ENCODE measurements around the gene MR1. TPM values are rescaled to one million over a fixed set of nuclear protein-coding genes. Genes with fewer than 3 reads are reported as not detected.

The MR1 gene
- total RNA-seq, 2 experiments from 2014 or later = 16.2 to 18.1 TPM

DNA sequence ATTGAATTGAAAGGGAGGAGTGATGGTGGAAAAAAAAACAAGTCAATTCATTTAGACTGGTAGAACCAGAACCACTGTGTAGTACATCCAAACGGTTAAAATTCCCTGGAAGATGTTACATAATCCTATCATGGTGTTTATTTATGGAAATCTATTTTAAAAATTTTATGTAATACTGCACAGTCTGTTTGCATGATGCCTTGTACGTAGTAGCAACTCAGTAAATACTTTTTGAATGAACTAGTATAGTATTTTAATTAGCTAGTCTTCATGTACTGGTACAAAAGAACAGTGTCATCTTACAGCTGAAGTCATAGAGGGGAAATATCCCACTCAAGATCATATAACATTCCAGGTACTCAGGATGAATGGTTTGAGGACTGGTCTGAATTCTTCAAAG, 27.7 kb downstream of the MR1 start:
- ATAC-seq (ENCODE audit: poor library complexity) = no peak
- no peaks in the 10 kb centered on the region for H3K27me3 Mint-ChIP-seq
- intact Hi-C loops (cut with DNase I, micrococcal nuclease) = no loop called here
- peaks cover 8 to 13% of the 10 kb centered on the region in 2 experiments for H3K9me3 ChIP-seq (ENCODE audit: control insufficient read depth in 1 of 2, insufficient read depth in 1 of 2, low read length in 2 of 2)
- no peak for DNase-seq
- no peak overlapping the region for H3K4me3 ChIP-seq (ENCODE audit: low read length)
- peaks cover 26% of the 10 kb centered on the region for H3K4me1 Mint-ChIP-seq (ENCODE audit: low read depth)
- H3K27ac ChIP-seq (ENCODE audit: low read depth in 1 of 2, low read length in 2 of 2) = no peak overlapping the region
- ChIA-PET POLR2A (interaction anchor here (0.6 to 1.9 kb wide), 3 partner anchors 15 to 43 kb away, joined by 3 to 12 read pairs (median 6); partner anchors contain the start of gene IER5), CTCF (no interaction called here)
- H3K9me3 Mint-ChIP-seq = no peaks in the 10 kb centered on the region
- H3K36me3 Mint-ChIP-seq (ENCODE audit: low read depth) = peaks cover 39% of the 10 kb centered on the region
- H3K4me3 Mint-ChIP-seq = peak overlapping the region; percentile 7
- H3K27me3 ChIP-seq (ENCODE audit: control insufficient read depth in 1 of 2, insufficient read depth in 2 of 2, low read length in 2 of 2) = no peaks in the 10 kb centered on the region
- H3K4me1 ChIP-seq (ENCODE audit: insufficient read depth, low read length) = peaks cover 13% of the 10 kb centered on the region
- TF ChIP-seq, protein P1, sequence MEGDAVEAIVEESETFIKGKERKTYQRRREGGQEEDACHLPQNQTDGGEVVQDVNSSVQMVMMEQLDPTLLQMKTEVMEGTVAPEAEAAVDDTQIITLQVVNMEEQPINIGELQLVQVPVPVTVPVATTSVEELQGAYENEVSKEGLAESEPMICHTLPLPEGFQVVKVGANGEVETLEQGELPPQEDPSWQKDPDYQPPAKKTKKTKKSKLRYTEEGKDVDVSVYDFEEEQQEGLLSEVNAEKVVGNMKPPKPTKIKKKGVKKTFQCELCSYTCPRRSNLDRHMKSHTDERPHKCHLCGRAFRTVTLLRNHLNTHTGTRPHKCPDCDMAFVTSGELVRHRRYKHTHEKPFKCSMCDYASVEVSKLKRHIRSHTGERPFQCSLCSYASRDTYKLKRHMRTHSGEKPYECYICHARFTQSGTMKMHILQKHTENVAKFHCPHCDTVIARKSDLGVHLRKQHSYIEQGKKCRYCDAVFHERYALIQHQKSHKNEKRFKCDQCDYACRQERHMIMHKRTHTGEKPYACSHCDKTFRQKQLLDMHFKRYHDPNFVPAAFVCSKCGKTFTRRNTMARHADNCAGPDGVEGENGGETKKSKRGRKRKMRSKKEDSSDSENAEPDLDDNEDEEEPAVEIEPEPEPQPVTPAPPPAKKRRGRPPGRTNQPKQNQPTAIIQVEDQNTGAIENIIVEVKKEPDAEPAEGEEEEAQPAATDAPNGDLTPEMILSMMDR (IDR thresholded peaks at IDR 0.05) = no peak
- peak overlapping the region; percentile 53 for H3K27ac Mint-ChIP-seq
- H3K36me3 ChIP-seq (ENCODE audit: insufficient read depth, low read length) = peaks cover 5% of the 10 kb centered on the region

DNA sequence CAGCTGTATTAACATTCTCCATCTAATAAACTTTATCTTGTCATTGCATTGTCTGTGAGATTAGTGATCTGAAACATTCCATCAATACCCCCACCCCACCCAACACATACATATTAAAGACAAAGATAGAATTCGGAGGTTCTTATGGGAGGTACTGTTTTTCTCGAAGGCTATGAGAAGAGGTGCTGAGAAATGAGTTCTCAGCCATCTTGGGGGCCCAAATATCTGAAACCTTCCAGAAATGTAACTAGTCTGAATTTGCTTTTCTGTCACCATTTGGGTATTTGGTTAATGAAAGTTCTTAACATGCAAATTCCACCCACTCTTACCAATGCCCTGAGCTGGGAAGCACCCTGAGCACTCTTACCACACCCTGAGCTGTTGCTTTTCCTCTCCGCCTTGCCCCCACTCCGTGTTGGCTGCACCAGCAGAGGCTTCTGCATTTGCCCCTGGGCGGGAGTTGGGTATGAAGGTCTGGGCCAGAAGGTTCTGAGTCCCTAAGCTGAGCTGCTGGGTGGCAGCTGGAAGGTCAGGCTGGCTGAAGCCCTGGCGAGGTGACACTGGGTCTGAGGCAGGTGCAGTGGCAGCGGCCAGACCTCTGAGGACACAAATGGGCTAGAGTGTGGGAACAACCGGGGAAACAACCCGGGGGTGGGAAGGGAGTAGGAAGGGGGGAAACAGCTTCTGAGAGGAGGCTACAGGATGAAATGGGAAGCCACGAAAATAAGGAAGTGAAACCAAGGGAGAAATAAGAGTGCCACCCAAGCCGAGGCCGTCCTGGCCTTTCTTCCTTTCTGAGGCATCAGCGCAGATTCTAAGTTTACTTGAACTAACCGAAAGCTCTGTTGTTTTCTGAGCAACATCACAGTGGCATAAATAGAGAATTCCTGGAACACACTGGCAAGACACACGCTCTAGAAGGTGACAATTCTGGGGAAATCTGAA, 28.4 kb downstream of the MR1 start:
- H3K4me1 ChIP-seq (ENCODE audit: insufficient read depth, low read length) = peaks cover 13% of the 10 kb centered on the region
- TF ChIP-seq, protein P1 (IDR thresholded peaks at IDR 0.05) = no peak
- Mint-ChIP-seq H3K4me3 (peak overlapping the region; percentile 58), H3K27me3 (no peaks in the 10 kb centered on the region), H3K36me3 (ENCODE audit: low read depth) (peaks cover 32% of the 10 kb centered on the region), H3K27ac (peak overlapping the region; percentile 53), H3K4me1 (ENCODE audit: low read depth) (peaks cover 26% of the 10 kb centered on the region), H3K9me3 (no peaks in the 10 kb centered on the region)
- H3K9me3 ChIP-seq (ENCODE audit: control insufficient read depth in 1 of 2, insufficient read depth in 1 of 2, low read length in 2 of 2) = peaks cover 8 to 13% of the 10 kb centered on the region in 2 experiments
- H3K4me3 ChIP-seq (ENCODE audit: low read length) = peak overlapping the region; percentile 26
- ATAC-seq (ENCODE audit: poor library complexity) = peak; percentile 48
- intact Hi-C loops (cut with DNase I, micrococcal nuclease) = no loop called here
- peaks cover 5% of the 10 kb centered on the region for H3K36me3 ChIP-seq (ENCODE audit: insufficient read depth, low read length)
- CTCF ChIA-PET = interaction anchor here (1.6 to 1.8 kb wide), 2 partner anchors 22 to 80 kb away, joined by 5 to 6 read pairs; no protein-coding TSS in a partner anchor
- POLR2A ChIA-PET = interaction anchor here (0.6 to 1.9 kb wide), 5 partner anchors 8 to 42 kb away, joined by 3 to 12 read pairs (median 3); partner anchors contain the start of gene IER5
- H3K27ac ChIP-seq (ENCODE audit: low read depth in 1 of 2, low read length in 2 of 2) = peak overlapping the region in 1 of 2 donors; percentile 59
- peak in 5 of 14 experiments; percentile 9 to 62 (median 32) for DNase-seq
- no peaks in the 10 kb centered on the region for H3K27me3 ChIP-seq (ENCODE audit: control insufficient read depth in 1 of 2, insufficient read depth in 2 of 2, low read length in 2 of 2)

DNA sequence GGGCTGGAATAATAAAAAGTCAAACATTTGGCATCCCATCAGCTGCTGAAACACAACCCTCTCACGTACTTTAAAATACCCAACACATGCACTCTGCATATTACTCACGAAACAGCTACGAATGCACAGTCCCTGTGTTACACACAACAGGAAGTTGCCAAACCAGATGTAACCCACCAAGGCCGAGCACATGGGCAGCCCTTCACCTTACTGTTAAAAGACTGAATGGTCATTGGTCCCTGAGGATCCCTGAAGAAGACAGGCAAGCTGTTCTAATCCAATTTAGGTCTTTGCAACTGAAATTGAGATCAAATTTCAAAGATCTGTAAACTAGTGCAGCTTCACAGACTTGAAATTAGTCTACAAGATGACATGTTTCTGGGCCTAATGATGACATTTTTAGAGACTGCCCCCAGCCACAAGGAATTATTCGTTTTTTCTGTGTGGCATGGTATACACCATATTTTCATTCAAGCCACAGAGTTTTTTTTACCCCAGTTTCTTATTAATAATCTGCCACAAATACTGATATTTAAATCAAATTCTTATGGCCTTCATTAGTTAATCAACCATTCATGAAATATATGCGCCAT, 29.1 kb downstream of the MR1 start:
- H3K27me3 Mint-ChIP-seq = no peaks in the 10 kb centered on the region
- TF ChIP-seq, protein P1 (IDR thresholded peaks at IDR 0.05) = no peak
- H3K4me3 Mint-ChIP-seq = peak overlapping the region; percentile 58
- Histone ChIP-seq H3K9me3 (ENCODE audit: control insufficient read depth in 1 of 2, insufficient read depth in 1 of 2, low read length in 2 of 2) (peaks cover 8 to 13% of the 10 kb centered on the region in 2 experiments), H3K36me3 (ENCODE audit: insufficient read depth, low read length) (peaks cover 5% of the 10 kb centered on the region), H3K27ac (ENCODE audit: low read depth in 1 of 2, low read length in 2 of 2) (peak overlapping the region in 1 of 2 donors; percentile 59), H3K4me3 (ENCODE audit: low read length) (peak overlapping the region; percentile 26), H3K4me1 (ENCODE audit: insufficient read depth, low read length) (peaks cover 13% of the 10 kb centered on the region), H3K27me3 (ENCODE audit: control insufficient read depth in 1 of 2, insufficient read depth in 2 of 2, low read length in 2 of 2) (no peaks in the 10 kb centered on the region)
- peak; percentile 43 for ATAC-seq (ENCODE audit: poor library complexity)
- intact Hi-C loops (cut with DNase I, micrococcal nuclease) = no loop called here
- H3K9me3 Mint-ChIP-seq = no peaks in the 10 kb centered on the region
- peaks cover 28% of the 10 kb centered on the region for H3K36me3 Mint-ChIP-seq (ENCODE audit: low read depth)
- peak in 6 of 14 experiments; percentile 10 to 62 (median 46) for DNase-seq
- ChIA-PET CTCF (interaction anchor here (1.6 to 1.8 kb wide), 2 partner anchors 21 to 79 kb away, joined by 5 to 6 read pairs; no protein-coding TSS in a partner anchor), POLR2A (interaction anchor here (0.9 to 1.9 kb wide), 4 partner anchors 9 to 42 kb away, joined by 3 to 12 read pairs (median 4); partner anchors contain the start of gene IER5)
- peaks cover 26% of the 10 kb centered on the region for H3K4me1 Mint-ChIP-seq (ENCODE audit: low read depth)
- peak overlapping the region; percentile 53 for H3K27ac Mint-ChIP-seq
